Activated CD4-positive, alpha-beta memory T cell treated with anti-CD3 and anti-CD28 coated beads, Interleukin-2, amount 10 ng/mL, durations not matched to agents 7 days and 5 days (primary cell): ENCODE measurements around the gene CCDC69. TPM values are rescaled to one million over a fixed set of nuclear protein-coding genes. Genes with fewer than 3 reads are reported as not detected.

ENCODE experiments used
- CTCF ChIA-PET: fragments of 350-600 bp; sonication (Branson Sonifier 250); formaldehyde crosslinking; loops from one replicate; lab custom pipeline; 2021; ENCODE audit warnings: antibody characterized with exemption, inconsistent platforms; lab: Charles Lee
- POLR2A ChIA-PET: fragments of 350-600 bp; sonication (Branson Sonifier 250); formaldehyde crosslinking; loops from one replicate; lab custom pipeline; 2021; ENCODE audit warnings: antibody characterized with exemption; lab: Charles Lee
- DNase-seq: peaks from one replicate; pipeline ENCODE4 v3.0.0-alpha.2; 2020
- H3K27ac Mint-ChIP-seq: one replicate; pipeline ENCODE4 v1.8.0; 2021; ENCODE audit warnings: mild to moderate bottlenecking, mixed read lengths
- H3K27me3 Mint-ChIP-seq: one replicate; pipeline ENCODE4 v1.8.0; 2021; ENCODE audit warnings: mixed read lengths
- H3K36me3 Mint-ChIP-seq: one replicate; pipeline ENCODE4 v1.8.0; 2021; ENCODE audit warnings: low read depth, mixed read lengths
- H3K4me1 Mint-ChIP-seq: one replicate; pipeline ENCODE4 v1.8.0; 2021; ENCODE audit warnings: mixed read lengths
- H3K4me3 Mint-ChIP-seq: one replicate; pipeline ENCODE4 v1.8.0; 2021; ENCODE audit warnings: mild to moderate bottlenecking, mixed read lengths
- H3K9me3 Mint-ChIP-seq: one replicate; pipeline ENCODE4 v1.8.0; 2021; ENCODE audit warnings: mixed read lengths
- total RNA-seq, 2 experiments: library from RNA; stranded (reverse); gene quantifications; one replicate each; pipeline ENCODE4 v1.2.3, GENCODE V29; 2021

CCDC69 gene
- total RNA-seq, 2 experiments from 2014 or later: 62.6 to 64.2 TPM

GRCh38 chr5:151171529-151171928 lies 52.4 kb downstream of the CCDC69 start:
- ChIA-PET POLR2A (interaction anchor here (0.7 to 1.3 kb wide), 2 partner anchors 18 to 40 kb away, joined by 3 read pairs; no protein-coding TSS in a partner anchor), CTCF (interaction anchor here (0.9 to 10.1 kb wide), 4 partner anchors 18 to 119 kb away, joined by 3 to 242 read pairs (median 6); no protein-coding TSS in a partner anchor)
- Mint-ChIP-seq H3K27ac (no peak overlapping the region), H3K9me3 (no peaks in the 10 kb centered on the region), H3K36me3 (no peaks in the 10 kb centered on the region), H3K4me3 (no peak overlapping the region), H3K27me3 (no peaks in the 10 kb centered on the region), H3K4me1 (peaks cover 8% of the 10 kb centered on the region)
- DNase-seq: no peak

DNA sequence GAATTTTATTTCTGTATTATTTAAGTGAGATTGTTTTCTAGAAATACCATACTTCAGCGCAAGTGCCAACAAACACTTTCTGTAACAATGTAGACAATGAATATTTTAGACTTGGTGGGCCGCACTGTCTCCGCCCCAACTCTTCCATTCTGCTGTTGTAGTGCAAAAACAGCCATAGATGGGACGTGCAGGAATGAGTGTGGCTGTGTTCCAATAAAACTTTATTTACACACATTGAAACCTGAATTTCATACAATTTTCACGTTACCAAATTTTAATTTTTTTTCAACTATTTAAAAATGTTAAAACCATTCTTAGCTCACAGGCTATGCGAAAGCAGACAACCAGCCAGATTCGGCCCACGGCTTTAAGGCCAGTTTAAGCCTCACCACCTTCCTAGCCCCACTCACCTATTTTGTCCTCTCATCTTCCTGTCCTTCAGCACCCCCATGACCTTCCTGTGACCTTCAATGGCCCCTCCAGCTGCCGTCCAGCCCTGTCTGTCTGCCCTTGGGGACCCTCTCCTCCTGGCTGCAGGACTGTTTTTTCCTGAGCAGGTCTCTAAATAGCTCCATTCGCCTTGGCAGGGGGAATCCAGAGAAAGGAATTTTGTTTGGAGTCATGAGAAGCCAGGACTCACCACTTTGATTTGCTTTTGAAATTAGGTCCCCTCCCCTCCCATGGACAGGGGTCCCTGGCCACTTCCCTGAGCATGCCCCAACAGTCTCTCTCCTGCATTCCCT lies 55.1 kb downstream of the CCDC69 start:
- no peaks in the 10 kb centered on the region for H3K27me3 Mint-ChIP-seq
- H3K36me3 Mint-ChIP-seq: no peaks in the 10 kb centered on the region
- no peak overlapping the region for H3K27ac Mint-ChIP-seq
- H3K9me3 Mint-ChIP-seq: no peaks in the 10 kb centered on the region
- ChIA-PET POLR2A (interaction anchor here (1.6 to 1.8 kb wide), 2 partner anchors 43 to 45 kb away, joined by 5 to 8 read pairs; no protein-coding TSS in a partner anchor), CTCF (interaction anchor here (1.1 to 10.1 kb wide), 8 partner anchors 44 to 608 kb away, joined by 3 to 242 read pairs (median 10); no protein-coding TSS in a partner anchor)
- peaks cover 15% of the 10 kb centered on the region for H3K4me1 Mint-ChIP-seq
- no peak for DNase-seq
- H3K4me3 Mint-ChIP-seq: no peak overlapping the region

DNA sequence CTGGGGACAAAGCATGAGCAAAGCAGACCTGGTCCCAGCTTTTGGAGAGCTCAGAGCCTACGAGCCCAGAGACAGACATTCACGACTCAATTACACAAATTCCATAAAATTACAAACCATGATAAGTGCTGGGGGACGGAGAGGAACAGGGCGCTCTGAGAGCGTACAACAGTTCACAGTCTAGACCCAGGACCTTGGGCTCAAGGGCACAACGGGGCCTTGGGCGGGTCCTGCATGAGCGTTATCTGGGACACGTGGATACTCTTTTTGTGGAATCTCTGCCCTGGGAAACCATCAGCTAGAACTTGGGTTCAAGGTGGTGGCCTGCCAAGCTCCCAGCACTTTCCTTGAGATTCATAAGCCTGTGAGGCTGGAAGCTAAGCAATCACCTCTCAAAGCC lies 56.9 kb downstream of the CCDC69 start:
- H3K4me1 Mint-ChIP-seq: peaks cover 15% of the 10 kb centered on the region
- ChIA-PET CTCF (interaction anchor here (0.8 to 10.1 kb wide), 9 partner anchors 11 to 117 kb away, joined by 3 to 242 read pairs (median 18); partner anchors contain the start of gene CCDC69), POLR2A (interaction anchor here (0.7 to 3.3 kb wide), 4 partner anchors 10 to 56 kb away, joined by 3 to 22 read pairs (median 5); partner anchors contain the start of gene CCDC69)
- H3K4me3 Mint-ChIP-seq: no peak overlapping the region
- no peaks in the 10 kb centered on the region for H3K36me3 Mint-ChIP-seq
- DNase-seq: no peak
- no peaks in the 10 kb centered on the region for H3K9me3 Mint-ChIP-seq
- H3K27ac Mint-ChIP-seq: no peak overlapping the region
- no peaks in the 10 kb centered on the region for H3K27me3 Mint-ChIP-seq

- CTCF ChIA-PET: interaction anchor here (0.7 to 10.1 kb wide), 53 partner anchors 8 to 603 kb away, joined by 3 to 242 read pairs (median 5); partner anchors contain the start of genes CCDC69, GM2A, IRGM and RBM22
- Mint-ChIP-seq H3K4me1 (peaks cover 7% of the 10 kb centered on the region), H3K4me3 (no peak overlapping the region)
Measured at GRCh38 chr5:151164687-151165392, 59.1 kb downstream of the CCDC69 start.

GRCh38 chr5:151162776-151163175 lies 61.1 kb downstream of the CCDC69 start:
- POLR2A ChIA-PET: interaction anchor here (1.1 to 2.2 kb wide), 3 partner anchors 13 to 36 kb away, joined by 3 to 8 read pairs (median 3); no protein-coding TSS in a partner anchor
- no peak for DNase-seq
- CTCF ChIA-PET: interaction anchor here (0.7 to 10.1 kb wide), 9 partner anchors 12 to 113 kb away, joined by 3 to 242 read pairs (median 8); partner anchors contain the start of gene CCDC69
- no peaks in the 10 kb centered on the region for H3K27me3 Mint-ChIP-seq
- H3K4me1 Mint-ChIP-seq: peaks cover 22% of the 10 kb centered on the region
- H3K36me3 Mint-ChIP-seq: no peaks in the 10 kb centered on the region
- H3K9me3 Mint-ChIP-seq: no peaks in the 10 kb centered on the region
- no peak overlapping the region for H3K27ac Mint-ChIP-seq
- H3K4me3 Mint-ChIP-seq: no peak overlapping the region

More at GRCh38 chr5:151164687-151165392, 59.1 kb downstream of the CCDC69 start:
- Mint-ChIP-seq H3K36me3 (no peaks in the 10 kb centered on the region), H3K27me3 (no peaks in the 10 kb centered on the region), H3K27ac (no peak overlapping the region), H3K9me3 (no peaks in the 10 kb centered on the region)
- POLR2A ChIA-PET: interaction anchor here (0.7 to 3.3 kb wide), 9 partner anchors 9 to 117 kb away, joined by 3 to 22 read pairs (median 3); no protein-coding TSS in a partner anchor
- DNase-seq: peak; percentile 86

DNA sequence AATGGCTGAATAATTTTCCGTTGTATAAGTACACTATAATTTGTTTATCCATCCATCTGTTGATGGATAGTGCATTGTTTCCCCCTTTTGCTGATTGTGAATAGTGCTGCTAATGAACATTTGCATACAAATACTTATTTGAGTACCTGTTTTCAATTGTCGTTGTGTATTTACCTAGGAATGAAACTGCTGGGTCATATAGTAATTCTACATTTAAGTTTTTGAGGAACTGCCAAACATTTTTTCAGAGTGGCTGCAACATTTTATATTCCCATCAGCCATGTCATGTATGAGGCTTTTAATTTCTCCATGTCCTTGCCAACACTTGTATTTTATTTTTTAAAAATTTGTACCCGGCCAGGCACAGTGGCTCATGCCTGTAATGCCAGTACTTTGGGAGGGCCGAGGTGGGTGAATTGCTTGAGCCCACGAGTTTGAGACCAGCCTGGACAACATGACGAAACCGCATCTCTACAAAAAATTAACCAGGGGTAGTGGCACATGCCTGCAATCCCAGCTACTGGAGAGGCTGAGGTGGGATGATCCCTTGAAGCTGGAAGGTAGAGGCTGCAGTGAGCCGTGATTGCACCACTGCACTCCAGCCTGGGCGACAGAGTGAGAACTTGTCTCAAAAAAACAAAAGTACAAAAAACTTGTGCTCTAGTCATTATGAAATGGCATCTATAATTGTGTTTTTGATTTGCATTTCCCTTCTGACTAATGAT lies 64.1 kb downstream of the CCDC69 start:
- DNase-seq: no peak
- Mint-ChIP-seq H3K4me1 (peaks cover 26% of the 10 kb centered on the region), H3K9me3 (no peaks in the 10 kb centered on the region), H3K4me3 (no peak overlapping the region), H3K27ac (no peak overlapping the region), H3K36me3 (peaks cover 22% of the 10 kb centered on the region), H3K27me3 (no peaks in the 10 kb centered on the region)
- ChIA-PET POLR2A (no interaction called here), CTCF (no interaction called here)

- peaks cover 36% of the 10 kb centered on the region for H3K4me1 Mint-ChIP-seq
- H3K27me3 Mint-ChIP-seq: no peaks in the 10 kb centered on the region
- H3K36me3 Mint-ChIP-seq: peaks cover 34% of the 10 kb centered on the region
- H3K9me3 Mint-ChIP-seq: no peaks in the 10 kb centered on the region
- DNase-seq: no peak
- ChIA-PET CTCF (interaction anchor here (0.6 to 2.0 kb wide), 9 partner anchors 9 to 709 kb away, joined by 3 to 17 read pairs (median 3); partner anchors contain the start of genes GM2A and RPS14), POLR2A (interaction anchor here (1.0 to 2.0 kb wide), 9 partner anchors 10 to 375 kb away, joined by 3 to 12 read pairs (median 7); no protein-coding TSS in a partner anchor)
- peak overlapping the region; percentile 96 for H3K27ac Mint-ChIP-seq
- peak overlapping the region; percentile 95 for H3K4me3 Mint-ChIP-seq
Measured at GRCh38 chr5:151158287-151158661, 65.6 kb downstream of the CCDC69 start.

GRCh38 chr5:151157426-151158286 lies 66.2 kb downstream of the CCDC69 start, which contains the start of gene ANXA6:
Gene ANXA6, minus strand, starts transcription at chr5:151157779. Its CDS starts 9,878 bp downstream, at chr5:151147901.
- H3K4me1 Mint-ChIP-seq: peaks cover 42% of the 10 kb centered on the region
- peak; percentile 75 for DNase-seq
- CTCF ChIA-PET: interaction anchor here (0.6 to 2.0 kb wide), 10 partner anchors 9 to 708 kb away, joined by 3 to 17 read pairs (median 3); partner anchors contain the start of genes GM2A and RPS14
- H3K9me3 Mint-ChIP-seq: no peaks in the 10 kb centered on the region
- H3K4me3 Mint-ChIP-seq: peak within 1 kb of the TSS; percentile 95
- H3K27me3 Mint-ChIP-seq: no peaks in the 10 kb centered on the region
- H3K36me3 Mint-ChIP-seq: peaks cover 39% of the 10 kb centered on the region
- peak within 1 kb of the TSS; percentile 96 for H3K27ac Mint-ChIP-seq
- POLR2A ChIA-PET: interaction anchor here (0.7 to 2.0 kb wide), 17 partner anchors 9 to 613 kb away, joined by 3 to 12 read pairs (median 5); partner anchors contain the start of gene CCDC69

- Mint-ChIP-seq H3K27ac (peak overlapping the region; percentile 96), H3K9me3 (no peaks in the 10 kb centered on the region), H3K36me3 (peaks cover 47% of the 10 kb centered on the region), H3K4me1 (peaks cover 51% of the 10 kb centered on the region), H3K4me3 (peak overlapping the region; percentile 95), H3K27me3 (no peaks in the 10 kb centered on the region)
- POLR2A ChIA-PET: interaction anchor here (0.6 to 2.0 kb wide), 24 partner anchors 8 to 746 kb away, joined by 3 to 12 read pairs (median 4); partner anchors contain the start of genes CCDC69 and G3BP1
- CTCF ChIA-PET: interaction anchor here (0.7 to 2.0 kb wide), 10 partner anchors 8 to 105 kb away, joined by 3 to 17 read pairs (median 6); partner anchors contain the start of gene GM2A
- DNase-seq: peak; percentile 50
Measured at GRCh38 chr5:151156507-151157420, 67.1 kb downstream of the CCDC69 start.
